Activated T-cell treated with anti-CD3 and anti-CD28 coated beads for 48 hours (primary cell): ENCODE data around the gene TPRX1.
"Not testable (repeated sequence)": the region's sequence is repeated elsewhere in the genome, so short reads cannot be mapped to it uniquely, and the experiment has no call there.

Experiments
- DNase-seq: peaks from one replicate; pipeline ENCODE4 v3.0.0-alpha.2; 2020; ENCODE audit warnings: low read depth

TPRX1 gene, protein sequence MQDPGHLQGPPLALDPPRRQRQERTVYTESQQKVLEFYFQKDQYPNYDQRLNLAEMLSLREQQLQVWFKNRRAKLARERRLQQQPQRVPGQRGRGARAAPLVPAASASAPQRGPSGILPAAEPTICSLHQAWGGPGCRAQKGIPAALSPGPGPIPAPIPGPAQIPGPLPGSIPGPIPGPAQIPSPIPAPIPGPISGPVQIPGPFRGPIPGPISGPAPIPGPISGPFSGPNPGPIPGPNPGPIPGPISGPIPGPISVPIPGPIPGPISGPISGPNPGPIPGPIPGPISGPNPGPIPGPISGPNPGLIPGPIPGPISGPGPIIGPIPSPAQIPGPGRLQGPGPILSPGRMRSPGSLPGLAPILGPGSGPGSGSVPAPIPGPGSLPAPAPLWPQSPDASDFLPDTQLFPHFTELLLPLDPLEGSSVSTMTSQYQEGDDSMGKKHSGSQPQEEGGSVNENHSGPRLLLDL

DNA sequence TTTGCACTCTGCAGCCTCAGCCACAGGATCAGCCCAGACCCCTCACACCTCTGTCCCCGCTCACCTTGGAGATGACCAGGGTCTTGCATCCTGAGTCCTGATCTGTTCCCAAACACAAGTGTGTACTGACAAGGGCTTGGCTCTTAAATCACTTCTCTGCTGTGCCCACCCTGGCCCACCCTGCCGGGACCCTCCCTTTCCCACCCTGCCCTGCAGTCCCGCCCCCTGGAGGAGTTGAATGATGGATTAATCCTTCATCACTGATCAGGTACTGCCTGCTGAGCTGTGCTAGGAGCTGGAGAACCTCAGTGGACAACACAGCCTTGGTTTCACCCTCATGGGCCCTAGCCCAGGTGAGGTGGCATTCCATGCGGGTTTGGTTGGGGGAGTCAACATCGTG, at the start of gene TPRX1:
TPRX1 (minus strand) TSS at position 101 of the 400 bp plus-strand sequence; CDS start at position 89, 12 bp downstream.
- not testable (repeated sequence) for DNase-seq

DNA sequence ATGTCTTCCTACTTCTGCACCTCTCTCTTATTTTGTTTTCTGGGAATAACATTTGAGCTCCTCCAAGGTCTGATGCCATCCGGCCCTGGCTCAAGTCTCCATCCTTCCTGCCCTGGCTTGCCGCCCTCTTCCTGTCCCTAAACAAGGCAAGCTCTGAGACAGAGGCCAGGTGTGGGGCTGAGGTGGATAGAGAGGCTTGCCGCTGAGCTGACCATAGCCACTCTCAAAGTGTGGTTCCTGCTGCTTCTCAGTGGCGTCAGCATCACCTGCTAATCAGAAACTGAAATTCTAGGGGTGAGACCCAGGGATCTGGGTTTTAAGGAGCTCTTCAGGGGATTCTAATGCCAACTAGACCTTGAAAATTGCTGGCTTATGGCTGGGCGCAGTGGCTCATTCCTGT, 48.7 kb upstream of the TPRX1 start:
- no peak for DNase-seq

DNA sequence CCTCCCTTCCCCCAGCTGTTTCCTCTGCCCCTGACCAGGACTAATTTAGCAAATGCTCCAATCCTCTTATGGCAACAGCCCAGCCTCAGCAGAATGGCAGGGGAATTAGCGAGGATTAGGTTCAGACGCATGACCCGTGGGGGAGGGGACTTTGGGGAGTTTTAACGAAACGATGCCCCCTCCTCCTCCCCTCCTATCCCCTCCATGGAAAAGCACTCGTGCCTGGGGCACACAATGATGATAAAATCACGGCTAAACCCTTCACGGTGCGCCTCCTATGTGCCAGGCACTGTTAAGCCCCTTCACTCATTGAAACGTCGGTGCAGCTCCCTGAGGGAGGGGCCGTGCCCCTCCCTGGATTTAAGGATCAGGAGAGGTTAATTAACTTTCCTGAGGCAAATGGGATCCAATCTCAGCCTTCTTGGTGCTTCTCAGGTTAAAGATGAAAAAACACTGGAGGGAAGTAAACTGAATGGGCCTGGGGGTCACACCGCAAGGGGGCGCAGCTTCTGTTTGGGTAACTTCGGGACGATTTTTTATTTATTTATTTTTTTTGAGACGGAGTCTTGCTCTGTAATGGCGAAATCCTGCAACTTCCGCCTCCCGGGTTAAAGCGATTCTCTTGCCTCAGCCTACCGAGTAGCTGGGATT, 44.6 kb upstream of the TPRX1 start:
- DNase-seq: peak; percentile 25

DNA sequence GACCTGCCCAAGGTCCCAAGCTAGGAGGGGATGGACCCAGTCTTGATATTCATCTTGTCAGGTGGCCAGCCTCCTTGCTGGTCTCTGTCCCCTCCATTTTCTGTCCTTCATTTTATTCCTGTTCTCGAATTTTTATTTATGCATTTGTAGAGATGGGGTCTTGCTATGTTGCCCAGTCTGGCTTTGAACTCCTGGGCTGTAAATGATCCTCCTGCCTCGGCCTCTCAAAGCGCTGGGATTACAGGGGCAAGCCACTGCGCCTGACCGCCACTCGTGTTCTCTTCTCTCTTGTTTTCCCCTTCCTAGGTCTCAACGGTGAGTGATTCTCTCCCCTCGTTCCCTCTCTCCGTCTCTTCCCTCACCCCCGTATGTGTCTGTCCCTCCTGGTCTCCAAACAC, 44.1 kb upstream of the TPRX1 start:
- DNase-seq: no peak

DNA sequence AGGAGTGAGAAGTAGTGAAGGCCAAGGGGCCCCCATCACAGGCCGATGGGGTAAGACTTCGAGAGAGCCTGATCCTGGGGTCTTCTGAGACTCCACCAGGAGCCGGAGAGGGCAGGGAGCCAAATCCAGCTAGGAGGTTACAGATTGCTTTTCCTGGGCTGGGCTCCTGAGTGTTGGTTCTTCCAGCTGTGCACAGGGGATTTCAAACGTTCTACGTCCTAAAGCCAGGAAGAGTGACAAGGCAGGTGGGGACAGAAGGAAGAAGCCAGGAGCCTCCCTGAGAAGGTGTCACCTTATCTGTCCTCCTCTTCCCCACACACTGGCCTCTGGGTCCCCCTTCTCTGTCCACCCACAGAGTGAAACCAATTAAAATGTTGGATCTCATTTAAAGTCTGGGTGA, 38.6 kb upstream of the TPRX1 start:
- DNase-seq: no peak

DNA sequence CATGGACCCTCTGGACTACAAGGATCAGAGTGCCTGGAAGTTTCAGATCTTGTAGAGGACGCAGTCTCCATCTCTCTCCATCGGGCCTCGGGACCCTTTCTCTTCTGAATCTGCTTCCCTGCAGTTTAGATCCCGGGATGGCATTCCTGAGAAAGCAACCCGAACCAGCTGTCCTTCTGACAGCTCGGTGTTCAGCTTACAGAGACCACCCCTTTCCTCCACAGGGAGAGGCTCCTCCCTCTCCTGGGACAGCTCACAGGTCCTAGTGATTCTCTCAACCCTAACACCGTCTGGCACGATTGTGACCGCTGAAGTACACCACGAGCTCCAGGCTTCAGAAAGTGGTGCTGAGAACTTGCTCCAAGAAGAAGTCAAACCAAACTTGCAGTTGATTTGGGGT, 35.6 kb upstream of the TPRX1 start:
- DNase-seq: no peak

GRCh38 chr19:47839411-47839810, 35.1 kb upstream of the TPRX1 start:
- DNase-seq: no peak

DNA sequence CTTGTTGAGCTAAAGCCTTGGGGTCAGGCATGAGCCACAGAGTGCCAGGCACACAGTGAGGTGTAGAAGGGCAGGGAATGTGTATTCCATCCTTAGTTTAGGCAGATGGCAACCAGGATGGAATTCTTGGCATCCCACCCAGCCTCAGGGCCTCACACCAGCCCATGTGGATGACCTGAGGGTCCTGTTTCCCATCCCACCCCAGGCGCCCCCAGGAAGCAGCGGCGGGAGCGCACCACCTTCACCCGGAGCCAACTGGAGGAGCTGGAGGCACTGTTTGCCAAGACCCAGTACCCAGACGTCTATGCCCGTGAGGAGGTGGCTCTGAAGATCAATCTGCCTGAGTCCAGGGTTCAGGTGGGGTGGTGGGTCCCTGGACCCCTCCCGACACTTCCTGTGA, 31.7 kb upstream of the TPRX1 start:
- no peak for DNase-seq

GRCh38 chr19:47832723-47833122, 28.4 kb upstream of the TPRX1 start:
- DNase-seq: no peak

- no peak for DNase-seq
Observed at GRCh38 chr19:47826800-47827199, 22.4 kb upstream of the TPRX1 start.

- DNase-seq: no peak
Observed at GRCh38 chr19:47824396-47824795, 20.0 kb upstream of the TPRX1 start.

DNA sequence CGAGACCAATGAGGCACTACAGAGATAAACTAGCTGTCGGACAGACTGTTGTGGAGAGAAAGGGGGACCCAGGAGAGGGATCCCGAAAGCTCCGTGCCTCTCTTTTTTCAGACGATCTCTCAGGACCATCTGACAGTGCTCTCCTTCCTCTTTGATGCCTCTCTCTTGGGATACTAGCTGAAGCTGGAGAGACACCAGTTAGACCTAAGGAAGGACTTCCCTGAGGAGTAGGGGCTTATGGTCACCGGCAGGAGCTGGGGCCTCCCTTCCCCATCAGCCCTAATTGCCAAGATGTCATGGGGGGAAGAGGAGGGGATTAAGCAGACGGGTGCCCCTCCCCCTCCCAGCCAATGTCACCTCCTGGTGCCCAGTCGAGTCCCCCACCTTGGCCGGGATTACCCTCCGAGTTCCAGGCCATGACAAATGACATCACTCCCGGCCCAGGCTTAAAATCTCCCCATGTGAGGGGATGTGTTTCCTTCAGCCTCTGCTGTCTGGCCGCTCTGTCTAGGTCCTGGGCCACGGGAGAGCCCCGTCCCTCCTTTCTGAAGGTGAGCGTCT, 17.2 kb upstream of the TPRX1 start, which contains the start of gene CRX:
CRX (plus strand) TSS at position 478 of the 561 bp plus-strand sequence. CDS start 12,507 bp downstream, outside the sequence.
- no peak for DNase-seq

DNA sequence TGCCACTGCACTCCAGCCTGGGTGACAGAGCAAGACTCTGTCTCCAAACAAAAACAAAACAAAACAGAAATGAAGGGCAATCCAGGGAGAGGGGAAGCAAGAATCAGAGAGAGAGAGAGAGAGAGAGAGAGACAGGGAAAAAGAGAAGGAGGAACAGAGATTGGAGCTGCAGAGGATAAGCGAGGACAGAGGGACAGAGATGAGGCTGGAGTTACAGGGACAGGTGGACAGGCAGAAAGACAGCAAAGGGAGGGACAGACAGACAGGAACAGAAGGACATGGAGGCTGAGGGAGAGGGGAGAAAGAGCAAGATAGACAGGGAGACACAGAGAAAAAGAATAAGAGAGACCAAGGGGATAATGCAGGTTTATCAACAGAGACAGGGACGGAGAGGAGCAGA, 16.1 kb upstream of the TPRX1 start:
- DNase-seq: no peak

GRCh38 chr19:47819858-47820257, 15.5 kb upstream of the TPRX1 start:
- no peak for DNase-seq

GRCh38 chr19:47818221-47818620, 13.9 kb upstream of the TPRX1 start:
- not testable (repeated sequence) for DNase-seq

DNA sequence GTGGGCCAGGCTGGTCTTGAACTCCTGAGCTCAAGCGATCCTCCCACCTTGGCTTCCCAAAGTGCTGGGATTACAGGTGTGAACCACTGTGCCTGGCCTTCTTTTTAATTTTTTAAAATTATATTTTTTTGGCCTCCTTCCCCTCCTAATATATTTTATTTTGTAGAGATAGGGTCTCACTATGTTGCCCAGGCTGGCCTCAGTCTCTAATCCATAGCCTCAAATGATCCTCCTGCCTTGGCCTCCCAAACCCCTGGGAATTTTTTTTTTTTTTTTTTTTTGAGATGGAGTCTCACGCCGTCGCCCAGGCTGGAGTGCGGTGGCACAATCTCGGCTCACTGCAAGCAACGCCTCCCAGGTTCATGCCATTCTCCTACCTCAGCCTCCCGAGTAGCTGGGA, 11.9 kb upstream of the TPRX1 start:
- DNase-seq: not testable (repeated sequence)

DNA sequence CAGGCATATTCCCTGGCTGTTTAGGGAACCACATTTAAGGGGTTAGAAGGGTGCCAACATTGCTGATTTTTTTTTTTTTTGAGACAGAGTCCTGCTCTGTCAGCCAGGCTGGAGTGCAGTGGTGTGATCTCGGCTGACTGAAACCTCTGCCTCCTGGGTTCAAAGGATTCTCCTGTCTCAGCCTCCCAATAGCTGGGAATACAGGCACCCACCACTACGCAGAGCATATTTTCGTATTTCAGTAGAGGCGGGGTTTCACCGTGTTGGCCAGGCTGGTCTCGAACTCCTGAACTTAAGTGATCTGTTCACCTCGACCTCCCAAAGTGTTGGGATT, 9.6 kb upstream of the TPRX1 start:
- DNase-seq: no peak

DNA sequence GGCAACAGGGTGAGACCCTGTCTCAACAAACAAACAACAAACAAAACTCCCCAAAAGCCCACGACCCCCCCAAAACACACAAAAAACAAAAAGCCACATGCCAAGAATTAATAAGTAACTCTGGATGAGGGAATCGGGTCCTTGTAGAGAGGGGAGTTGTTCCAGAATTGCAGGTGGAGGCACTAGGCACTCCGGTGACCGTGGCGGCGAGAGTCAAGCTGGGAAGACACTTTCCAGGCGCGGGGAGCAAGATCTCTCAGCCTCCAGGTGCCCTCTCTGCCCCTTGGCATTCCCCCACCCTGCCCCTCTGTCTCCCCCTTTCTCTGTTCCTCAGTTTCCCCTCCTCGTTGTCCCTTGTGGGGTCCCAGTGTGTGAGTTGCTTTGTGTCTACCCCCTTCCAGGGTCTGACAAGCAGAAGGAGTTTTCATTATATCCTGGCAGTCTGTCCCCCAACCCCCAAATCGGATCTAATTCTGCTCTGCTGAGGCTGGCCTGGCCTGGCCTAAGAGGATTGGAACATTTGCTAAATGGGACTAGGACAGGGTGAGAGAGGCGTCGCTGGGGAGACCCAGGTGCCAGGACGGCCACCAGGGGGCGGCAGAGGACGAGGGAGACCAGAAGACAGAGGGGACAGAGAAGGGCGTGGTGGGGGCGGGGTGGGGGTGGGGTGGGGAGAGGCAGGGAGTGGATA, 9.1 kb upstream of the TPRX1 start:
- peak; percentile 76 for DNase-seq

DNA sequence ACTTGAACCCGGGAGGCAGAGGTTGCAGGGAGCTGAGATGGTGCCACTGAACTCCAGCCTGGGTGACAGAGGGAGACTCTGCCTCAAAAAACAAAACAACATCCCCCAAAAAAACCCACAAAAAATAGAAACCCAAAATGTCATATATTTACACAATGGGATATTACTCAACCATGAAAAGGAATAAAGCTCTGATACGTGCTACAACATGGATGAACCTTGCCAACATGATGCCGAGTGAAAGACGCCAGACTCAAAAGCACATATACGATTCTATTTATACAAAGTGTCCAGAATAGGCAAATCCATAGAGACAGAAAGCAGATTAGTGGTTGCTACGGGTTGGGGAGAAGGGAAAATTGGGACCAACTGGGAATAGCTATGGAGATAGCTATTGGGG, 2.1 kb upstream of the TPRX1 start:
- no peak for DNase-seq

DNA sequence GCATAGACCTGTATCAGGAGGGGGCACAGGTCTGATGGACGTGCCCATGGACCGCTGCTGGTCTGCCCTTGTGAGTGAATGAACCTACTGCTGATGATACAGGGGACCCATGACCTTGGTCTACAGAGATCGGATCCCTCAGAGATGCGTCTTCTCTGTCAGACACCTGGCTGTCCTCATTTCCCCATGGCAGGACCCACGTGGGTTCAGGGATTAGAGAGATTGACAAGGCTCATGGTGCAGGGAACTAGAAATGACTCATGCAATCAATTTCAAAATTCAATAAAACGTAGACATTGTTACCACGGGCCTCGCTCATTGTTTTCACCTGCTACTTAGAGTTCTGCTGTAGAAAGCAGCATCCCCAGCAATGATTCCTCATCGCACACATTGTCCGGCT, 962 bp upstream of the TPRX1 start:
- DNase-seq: no peak

DNA sequence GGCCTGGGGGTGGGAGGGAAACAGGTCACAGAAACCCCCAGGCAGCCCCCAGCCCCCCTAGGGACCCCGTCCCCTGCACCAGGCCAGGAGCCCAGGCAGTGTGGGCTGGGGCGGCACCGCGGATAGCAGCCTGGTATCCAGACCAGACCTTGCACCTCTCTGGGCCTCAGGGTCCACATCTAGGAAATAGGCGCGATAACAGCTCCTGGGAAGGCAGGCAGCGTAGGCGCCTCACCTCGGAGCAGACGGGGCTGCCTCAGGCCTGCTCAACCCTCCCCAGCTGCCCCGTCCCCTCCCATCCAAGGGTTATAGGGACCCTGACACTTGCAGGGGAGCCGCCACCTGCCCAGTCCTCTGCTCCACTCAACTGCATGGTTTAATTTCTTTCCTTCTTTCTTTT, 680 bp downstream of the TPRX1 start:
- not testable (repeated sequence) for DNase-seq

DNA sequence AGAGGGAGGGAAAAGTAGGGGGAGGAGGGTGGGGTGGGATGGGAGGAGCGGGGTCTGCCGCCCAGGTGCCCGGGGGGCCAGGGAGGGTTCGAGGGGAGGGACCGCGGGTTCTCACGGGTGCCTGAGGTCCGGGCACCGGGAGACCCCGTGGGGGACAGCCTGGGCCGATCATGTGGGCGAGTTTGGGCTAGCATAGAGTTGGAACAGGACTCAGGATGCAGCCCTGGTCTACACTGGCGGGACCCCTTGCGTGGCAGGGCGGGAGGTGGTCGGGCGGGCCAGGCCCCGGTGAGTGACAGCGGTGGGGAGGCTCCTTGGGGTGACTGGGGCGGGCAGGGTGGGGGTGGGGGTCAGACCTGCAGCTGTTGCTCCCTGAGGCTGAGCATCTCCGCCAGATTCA, 1.2 kb downstream of the TPRX1 start:
- not testable (repeated sequence) for DNase-seq
